ENCODE results near the gene FTSJ3.
"Not testable (repeated sequence)": the region's sequence is repeated elsewhere in the genome, so short reads cannot be mapped to it uniquely, and the experiment has no call there.

Gene FTSJ3, protein sequence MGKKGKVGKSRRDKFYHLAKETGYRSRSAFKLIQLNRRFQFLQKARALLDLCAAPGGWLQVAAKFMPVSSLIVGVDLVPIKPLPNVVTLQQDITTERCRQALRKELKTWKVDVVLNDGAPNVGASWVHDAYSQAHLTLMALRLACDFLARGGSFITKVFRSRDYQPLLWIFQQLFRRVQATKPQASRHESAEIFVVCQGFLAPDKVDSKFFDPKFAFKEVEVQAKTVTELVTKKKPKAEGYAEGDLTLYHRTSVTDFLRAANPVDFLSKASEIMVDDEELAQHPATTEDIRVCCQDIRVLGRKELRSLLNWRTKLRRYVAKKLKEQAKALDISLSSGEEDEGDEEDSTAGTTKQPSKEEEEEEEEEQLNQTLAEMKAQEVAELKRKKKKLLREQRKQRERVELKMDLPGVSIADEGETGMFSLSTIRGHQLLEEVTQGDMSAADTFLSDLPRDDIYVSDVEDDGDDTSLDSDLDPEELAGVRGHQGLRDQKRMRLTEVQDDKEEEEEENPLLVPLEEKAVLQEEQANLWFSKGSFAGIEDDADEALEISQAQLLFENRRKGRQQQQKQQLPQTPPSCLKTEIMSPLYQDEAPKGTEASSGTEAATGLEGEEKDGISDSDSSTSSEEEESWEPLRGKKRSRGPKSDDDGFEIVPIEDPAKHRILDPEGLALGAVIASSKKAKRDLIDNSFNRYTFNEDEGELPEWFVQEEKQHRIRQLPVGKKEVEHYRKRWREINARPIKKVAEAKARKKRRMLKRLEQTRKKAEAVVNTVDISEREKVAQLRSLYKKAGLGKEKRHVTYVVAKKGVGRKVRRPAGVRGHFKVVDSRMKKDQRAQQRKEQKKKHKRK

DNA sequence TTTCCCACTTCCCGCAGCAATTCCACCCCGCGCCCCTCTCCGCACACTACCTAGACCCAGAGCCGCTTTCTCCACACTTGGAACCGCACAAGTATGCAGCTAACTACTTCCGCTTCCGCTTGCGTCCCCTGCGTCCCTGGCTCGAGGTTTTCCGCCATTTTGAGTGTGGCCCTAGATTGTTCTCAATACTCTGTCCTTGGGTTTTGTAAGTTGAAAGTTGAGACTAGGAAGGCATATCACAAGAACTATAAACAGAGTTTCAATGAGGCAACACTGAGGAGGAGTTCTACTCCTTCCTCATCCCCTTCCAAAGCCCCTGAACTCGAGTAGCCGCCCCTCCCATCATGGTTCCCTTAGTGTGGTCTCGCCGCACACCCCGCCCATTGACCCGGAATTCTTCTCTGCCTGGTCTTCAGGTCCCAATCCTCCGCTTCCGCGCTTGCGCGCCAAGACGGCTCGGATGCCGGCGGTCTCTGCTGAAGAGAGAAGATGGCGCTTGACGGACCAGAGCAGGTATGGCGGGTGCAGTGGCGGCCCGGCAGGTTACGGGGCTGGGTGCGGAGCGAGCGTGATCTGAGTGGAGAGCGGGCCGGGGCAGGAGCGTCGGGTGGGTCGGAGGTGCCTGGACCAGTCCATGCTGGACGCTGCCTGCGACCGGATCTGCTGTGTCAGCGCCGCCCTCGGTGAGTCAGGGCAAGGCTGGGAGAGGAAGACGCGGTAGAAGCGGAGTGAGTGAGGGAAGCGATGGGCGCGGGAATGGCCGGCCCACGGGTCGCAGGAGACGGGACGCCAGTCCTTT lies at the start of gene FTSJ3, which contains the start of gene PSMC5:
Gene FTSJ3 (minus strand): TSS at position 662 of the 799 bp plus-strand sequence. CDS start 761 bp downstream, outside the sequence.
Gene PSMC5 (plus strand): TSS at position 430 of the 799 bp plus-strand sequence. CDS start 60 bp downstream, at position 490.
- DNase-seq = peak; percentile 94

DNA sequence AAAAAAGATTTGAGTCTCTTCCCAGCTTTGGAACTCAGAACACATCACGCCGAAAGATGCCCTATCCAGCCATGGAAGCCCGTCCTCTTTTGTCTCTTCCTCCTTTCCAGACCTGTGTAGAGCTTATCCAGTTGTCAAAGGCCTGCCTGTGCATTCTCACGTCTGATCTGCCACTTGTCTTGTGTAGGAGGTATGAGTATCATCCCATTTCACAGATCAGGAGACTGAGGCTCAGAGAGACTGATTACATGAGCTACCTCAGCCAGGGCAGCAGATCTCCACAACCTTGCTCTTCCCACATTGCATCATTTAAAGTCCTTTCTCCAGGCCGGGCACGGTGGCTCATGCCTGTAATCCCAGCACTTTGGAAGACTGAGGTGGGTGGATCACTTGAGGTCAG lies 47.2 kb upstream of the FTSJ3 start:
- not testable (repeated sequence) for DNase-seq

DNA sequence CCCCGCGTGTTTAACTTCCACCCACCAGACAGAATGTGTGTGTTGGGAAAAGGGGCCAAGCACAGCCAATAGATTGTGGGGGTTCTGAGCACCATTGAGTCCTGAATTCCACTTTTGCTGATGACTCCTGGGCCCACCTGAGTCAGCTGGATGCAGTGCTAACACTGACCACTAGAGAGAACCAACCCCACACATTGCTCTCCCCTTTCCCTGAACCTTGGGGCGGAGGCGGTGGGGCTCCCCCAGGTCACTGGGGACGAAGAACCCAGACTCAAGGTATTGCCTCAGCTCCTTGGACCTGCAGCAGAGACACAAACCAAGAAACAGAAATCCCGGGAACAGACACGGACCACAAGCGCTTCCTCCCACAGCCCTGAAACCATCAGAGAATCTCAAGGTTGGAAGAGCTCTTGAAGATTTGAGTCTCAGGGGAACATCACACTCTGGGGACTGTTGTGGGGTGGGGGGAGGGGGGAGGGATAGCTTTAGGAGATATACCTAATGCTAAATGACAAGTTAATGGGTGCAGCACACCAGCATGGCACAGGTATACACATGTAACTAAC lies 46.7 kb upstream of the FTSJ3 start:
- not testable (repeated sequence) for DNase-seq

DNA sequence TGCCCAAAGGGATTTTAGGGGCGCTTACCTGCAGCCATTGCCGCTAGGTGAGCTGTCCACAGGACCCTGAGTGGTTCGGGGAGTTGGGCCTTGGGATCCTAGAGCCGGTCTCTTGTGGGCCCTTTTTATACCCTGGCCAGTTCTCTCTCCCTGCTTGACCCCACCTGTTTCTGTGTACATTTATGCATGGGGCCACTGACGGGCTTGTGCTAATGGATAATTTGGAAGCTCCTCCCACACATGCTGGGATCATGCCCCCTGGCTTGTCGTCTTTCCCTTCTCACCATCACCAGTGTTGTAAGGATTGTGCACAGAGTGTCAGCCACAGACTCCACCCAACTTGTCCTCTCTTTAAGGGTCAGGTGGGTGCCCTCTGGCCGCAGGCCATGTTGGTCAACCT lies 46.1 kb upstream of the FTSJ3 start, which contains the start of gene CSH2:
Gene CSH2 (minus strand): TSS at position 101 of the 400 bp plus-strand sequence. CDS start 63 bp downstream, at position 38.
- not testable (repeated sequence) for DNase-seq

DNA sequence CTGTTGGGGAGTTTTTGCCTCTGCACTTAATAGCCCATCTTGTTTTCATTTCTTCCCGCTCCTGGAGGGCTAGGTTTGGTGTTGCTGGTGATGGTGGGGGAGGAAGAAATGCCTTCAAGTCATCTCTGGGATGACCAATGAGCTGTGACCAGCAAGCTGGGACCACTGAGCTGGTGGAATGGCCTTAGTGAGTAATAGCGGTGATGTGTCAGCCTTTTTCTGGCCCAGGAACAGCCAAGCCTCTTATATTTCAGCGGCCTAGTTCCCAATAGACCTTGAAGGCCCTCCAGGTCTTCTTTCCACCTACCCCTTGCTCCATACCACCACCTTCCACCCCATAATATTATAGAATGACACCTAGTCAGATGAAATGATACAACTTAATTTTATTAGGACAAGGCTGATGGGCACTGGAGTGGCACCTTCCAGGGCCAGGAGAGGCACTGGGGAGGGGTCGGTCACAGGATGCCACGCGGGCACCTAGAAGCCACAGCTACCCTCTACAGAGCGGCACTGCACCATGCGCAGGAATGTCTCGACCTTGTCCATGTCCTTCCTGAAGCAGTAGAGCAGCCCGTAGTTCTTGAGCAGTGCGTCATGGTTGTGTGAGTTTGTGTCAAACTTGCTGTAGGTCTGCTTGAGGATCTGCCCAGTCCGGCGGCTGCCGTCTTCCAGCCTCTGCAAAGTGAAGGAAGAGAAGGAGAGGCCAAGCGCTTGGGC lies 44.3 kb upstream of the FTSJ3 start:
- DNase-seq = not testable (repeated sequence)

DNA sequence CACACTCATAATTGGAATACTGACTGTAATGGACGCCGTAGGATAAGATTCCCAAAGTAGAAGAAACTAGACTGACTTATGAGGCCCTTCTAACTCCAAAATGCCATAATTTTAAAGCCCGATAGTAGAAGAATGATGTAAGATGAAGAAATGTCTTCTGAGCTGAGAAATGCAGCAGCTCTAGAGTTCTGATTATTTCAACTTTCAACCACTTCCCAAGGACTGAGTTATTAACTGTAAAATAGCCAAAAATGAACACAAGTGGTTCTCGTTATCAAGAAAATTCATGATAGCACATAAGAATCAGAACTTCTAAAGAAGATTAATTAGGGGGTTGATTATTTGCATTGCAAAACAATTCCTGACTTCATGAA lies 42.8 kb upstream of the FTSJ3 start:
- peak; percentile 46 for DNase-seq

DNA sequence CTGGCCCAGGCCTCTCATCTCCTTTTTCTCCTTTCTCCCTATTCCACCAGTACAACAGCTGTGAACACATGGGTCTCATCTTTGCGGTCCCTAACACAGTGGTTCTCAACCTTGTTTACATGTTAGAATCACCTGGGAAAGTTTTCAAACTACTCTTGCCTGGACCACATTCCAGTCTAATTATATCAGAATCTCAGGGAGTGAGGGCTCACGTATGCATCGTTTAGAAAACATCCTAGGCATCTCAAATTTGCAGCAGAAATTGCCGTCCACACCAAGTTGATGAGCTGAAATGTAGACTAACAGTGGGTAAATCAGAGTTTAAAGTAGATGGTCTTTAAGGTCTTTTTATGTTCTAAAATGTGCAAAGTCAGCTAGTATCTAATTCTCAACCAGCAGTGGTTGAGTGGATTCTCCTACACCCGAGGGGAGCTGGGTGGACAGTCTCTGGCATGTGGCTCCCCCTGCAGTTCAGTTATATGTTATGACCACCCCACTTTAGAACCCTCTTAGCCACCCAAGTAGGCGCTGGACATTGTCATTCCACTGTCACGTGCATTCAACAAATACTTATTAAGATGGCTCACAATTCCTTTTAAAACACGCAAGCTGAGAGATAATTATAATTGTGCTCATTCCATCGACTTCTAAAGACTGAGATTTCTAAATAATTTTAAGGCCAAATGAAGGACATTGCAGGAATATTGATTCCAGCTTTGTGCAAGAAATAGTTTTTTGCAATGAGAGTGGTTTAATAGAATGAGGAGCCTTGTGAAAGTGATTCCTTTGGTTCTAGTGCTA lies 42.2 kb upstream of the FTSJ3 start:
- peak; percentile 71 for DNase-seq

DNA sequence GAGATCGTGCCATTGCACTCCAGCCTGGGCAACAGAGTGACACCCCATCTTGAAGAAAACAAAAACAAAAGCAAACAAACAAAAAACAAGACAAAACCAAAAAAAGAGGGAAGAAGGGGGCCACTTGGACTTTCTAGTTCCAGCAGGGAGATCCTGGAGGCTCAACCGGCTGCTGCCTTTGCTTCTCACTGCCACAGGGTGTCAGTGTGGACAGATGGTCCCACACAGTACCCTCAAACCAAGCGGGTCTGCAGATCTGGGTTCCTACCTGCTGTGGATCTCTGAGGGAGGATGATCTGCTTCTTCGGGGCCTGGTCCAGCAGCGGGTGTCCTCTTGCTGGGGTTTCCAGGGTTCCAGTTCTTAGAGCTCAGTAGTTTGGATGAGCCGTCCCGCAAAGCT lies 39.2 kb upstream of the FTSJ3 start:
- not testable (repeated sequence) for DNase-seq

DNA sequence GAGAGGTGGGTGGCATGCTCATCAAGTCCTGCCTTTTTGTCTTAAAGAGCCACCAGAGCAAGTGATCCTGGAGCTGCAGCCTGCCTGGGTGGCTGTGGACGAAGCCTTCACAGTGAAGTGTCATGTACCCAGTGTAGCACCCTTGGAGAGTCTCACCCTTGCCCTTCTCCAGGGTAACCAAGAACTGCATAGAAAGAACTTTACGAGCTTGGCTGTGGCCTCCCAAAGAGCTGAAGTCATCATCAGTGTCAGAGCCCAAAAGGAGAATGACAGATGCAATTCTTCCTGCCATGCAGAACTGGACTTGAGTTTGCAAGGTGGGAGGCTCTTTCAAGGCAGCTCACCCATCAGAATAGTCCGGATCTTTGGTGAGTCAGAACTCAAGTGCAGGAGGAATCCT lies 31.8 kb upstream of the FTSJ3 start:
- DNase-seq = no peak

DNA sequence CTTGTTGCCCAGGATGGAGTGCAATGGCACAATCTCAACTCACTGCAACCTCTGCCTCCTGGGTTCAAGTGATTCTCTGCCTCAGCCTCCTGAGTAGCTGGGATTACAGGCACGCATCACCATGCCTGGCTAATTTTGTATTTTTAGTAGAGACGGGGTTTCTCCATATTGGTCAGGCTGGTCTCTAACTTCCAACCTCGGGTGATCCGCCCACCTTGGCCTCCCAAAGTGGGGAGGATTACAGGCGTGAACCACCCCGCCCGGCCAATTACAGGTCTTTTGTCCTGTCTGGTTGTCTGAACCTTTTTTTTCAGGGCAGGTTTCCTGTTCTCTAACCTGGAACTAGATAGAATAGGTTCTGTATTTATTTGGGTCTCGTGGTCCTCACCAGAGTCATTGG lies 29.0 kb upstream of the FTSJ3 start:
- DNase-seq = not testable (repeated sequence)

DNA sequence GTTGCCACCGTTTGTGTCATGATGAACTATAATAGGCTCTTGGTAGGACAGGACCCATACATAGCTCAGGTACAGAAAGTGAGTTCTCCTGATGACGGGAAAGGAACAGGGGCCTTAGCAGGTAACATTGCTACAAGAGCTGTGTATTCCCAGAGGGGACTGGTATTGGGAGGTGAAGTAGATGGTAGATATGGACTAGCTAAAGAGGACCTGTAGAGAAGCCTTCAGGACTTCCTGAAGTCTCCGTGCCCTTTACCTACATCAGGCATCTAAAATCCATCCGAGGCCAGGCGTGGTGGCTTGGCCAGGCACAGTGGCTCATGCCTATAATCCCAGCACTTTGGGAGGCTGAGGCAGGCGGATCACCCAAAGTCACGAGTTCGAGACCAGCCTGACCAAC lies 27.7 kb upstream of the FTSJ3 start:
- DNase-seq = no peak

DNA sequence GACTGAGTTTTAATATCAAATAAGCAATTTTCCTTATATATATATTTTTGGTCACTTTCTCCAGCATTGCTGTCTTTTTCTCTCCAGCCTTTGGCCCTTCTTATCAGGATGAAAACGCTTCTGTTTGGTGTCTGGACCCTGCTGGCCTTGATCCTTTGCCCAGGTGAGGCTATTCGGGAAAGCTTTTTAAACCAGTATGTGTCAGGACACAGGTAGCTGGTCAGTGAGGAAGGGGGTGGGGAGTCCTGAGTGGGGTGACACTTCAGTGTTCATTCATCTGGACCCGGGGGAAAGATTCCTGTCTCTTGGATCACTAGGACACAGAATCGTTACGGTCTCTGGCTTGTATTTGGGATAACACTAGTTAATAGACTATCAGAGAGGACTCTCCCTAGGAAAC lies 27.2 kb upstream of the FTSJ3 start:
- DNase-seq = no peak

DNA sequence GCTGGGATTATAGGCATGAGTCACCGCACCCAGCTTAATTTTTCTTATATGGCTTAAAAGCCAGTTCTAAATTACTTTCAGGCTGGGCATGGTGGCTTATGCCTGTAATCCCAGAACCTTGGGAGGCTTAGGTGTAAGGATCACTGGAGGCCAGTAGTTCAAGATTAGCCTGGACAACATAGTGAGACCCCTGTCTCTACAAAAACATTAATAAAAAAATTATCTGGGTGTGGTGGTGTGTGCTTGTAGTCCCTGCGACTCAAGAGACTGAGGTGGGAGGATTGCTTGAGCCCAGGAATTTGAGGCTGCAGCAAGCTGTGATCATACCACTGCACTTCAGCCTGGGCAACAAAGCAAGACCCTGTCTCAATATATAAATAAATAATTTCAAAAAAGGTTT lies 25.8 kb upstream of the FTSJ3 start:
- no peak for DNase-seq

DNA sequence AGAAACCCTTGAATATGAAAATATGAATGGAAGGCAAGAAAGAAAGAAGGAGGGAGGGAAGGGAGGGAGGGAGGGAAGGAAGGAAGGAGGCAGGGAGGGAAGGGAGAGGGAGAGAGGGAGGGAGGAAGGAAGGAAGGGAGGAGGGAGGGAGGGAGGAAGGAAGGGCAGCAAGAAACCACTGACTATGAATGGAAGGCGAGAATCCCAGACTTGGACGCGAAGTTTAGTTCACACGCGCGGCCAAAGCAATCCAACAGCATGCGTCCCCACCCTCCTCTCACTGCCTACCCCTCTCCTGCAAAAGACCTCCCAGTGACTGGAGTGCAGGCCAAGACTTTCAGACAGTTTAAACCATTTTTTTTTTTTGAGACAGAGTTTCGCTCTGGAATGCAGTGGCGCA lies 22.9 kb upstream of the FTSJ3 start:
- DNase-seq = no peak

DNA sequence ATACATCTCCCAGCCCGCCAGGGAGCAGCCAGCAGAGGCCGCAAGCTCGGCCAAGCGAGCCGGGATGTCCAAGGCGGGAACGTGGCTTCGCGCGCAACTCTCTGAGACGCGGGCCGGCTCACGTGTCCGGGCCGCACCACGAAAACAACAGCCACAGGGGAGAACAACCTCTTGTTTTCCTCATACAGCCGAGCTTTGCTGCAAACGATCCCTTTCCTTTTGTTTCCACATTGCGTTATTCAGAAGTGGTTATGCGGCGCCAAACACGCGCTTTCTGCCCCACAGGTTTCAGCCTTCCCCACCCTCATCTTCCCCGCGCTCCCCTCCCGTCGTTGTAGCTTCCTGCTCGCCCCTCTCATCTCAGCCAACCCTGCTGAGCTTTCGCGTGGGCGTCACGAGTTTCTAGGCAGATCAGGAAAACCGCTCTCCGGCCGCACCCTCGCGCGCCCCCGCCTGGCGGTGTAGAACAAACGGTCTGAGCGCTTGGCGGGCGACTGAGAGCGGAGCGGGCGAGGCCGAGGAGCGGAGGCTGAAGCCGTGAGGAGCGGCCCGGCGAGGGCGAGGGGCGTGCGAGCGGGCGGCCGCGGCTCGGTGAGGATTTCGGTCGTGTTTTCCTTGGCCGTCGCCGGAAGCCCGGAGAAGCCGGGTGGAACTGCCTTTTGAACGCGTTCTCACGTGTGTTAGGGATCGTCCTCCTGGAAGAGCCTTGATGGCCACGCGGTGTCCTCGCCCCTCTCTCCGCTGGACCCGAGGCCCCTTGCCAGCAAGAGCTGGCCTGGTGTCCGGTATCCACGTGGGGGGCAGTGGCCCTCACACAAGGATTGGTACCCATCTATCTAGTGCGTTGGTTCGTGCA lies 21.6 kb upstream of the FTSJ3 start:
- peak; percentile 90 for DNase-seq

DNA sequence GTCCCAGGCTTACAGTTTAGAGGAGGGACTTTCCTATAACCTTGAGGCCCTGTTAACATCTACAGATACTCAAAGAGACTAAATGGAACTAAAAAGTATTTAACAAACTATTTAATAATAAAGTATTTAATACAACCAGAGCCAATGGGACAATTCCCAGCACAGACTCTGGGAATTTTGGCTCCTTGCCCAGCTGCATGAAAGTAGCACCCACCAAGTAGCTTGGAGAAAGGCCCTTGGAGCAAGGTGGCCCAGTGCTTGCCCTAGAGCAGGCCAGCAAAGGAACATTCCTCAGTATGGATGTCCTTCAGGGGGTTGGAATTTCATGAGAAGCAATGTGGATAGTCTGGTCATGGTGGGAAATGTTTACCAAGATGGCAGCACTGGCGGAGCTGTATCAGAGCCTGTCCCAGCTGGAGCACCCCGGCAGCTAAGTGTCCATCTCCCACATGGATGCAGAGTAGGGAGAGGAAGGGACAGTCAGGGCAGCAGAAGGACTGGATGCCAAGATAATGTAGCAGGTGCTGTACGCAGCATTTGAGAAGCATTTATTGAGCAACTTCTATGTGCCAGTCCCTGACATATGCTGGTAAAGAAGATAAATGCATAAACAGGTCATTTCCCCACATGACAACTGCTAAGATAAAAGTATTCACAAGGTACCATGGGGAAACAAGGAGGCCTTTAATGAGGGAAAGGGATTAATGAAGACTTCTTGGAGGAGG lies 20.2 kb upstream of the FTSJ3 start:
- DNase-seq = no peak

DNA sequence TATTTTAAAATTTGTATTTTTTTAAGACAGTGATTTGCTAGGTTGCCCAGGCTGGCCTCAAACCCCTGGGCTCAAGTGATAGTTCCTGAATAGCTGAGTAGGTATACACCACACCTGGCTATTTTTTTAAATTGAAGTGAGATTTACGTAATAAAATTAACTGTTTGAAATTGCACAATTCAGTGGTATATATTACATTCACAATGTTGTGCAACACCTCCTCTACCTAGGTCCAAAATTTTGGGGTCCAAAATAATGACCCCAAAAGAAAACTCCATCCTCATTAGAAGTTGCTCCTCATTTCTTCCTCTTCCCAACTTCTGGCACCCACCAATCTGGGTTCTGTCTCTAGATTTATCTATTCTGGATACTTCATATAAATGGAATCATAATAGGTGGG lies 18.0 kb upstream of the FTSJ3 start:
- no peak for DNase-seq

DNA sequence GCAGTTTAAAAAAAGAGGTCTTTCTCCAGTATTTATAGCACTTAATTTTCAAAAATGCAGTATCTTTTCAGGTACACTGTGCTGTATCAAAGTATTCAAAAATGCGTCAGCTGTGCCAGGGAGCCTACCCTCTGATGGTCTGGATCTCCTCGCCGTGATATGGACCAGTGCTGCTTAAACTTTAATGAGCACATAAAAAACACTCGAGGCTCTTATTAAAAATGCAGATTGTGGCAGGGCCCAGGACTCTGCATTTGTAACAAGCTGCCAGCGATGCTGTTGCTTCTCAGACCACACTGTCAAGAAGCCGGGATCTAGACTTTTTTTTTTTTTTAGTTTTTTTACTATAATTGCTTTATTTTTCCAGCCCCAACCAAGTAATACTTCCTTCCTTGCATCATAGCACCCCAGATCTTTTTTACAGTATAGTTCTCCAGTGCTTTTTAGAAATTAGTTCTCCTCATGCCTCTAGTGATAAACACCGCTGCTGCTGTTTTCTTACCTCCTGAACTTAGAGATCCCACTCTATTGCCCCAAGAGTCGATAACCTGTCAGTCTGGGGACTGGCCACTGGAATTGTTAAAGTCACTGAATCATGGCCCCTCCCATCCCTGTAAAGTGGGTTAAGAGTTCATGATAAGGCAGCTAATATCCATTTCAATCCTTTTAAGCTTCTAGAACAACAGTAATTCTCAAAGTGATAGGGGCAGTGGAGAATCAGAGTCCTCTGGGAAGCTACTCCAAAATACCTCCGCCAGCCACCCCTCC lies 16.6 kb upstream of the FTSJ3 start:
- no peak for DNase-seq
